Measurements from ENCODE around the gene SLITRK3.

The SLITRK3 gene, protein sequence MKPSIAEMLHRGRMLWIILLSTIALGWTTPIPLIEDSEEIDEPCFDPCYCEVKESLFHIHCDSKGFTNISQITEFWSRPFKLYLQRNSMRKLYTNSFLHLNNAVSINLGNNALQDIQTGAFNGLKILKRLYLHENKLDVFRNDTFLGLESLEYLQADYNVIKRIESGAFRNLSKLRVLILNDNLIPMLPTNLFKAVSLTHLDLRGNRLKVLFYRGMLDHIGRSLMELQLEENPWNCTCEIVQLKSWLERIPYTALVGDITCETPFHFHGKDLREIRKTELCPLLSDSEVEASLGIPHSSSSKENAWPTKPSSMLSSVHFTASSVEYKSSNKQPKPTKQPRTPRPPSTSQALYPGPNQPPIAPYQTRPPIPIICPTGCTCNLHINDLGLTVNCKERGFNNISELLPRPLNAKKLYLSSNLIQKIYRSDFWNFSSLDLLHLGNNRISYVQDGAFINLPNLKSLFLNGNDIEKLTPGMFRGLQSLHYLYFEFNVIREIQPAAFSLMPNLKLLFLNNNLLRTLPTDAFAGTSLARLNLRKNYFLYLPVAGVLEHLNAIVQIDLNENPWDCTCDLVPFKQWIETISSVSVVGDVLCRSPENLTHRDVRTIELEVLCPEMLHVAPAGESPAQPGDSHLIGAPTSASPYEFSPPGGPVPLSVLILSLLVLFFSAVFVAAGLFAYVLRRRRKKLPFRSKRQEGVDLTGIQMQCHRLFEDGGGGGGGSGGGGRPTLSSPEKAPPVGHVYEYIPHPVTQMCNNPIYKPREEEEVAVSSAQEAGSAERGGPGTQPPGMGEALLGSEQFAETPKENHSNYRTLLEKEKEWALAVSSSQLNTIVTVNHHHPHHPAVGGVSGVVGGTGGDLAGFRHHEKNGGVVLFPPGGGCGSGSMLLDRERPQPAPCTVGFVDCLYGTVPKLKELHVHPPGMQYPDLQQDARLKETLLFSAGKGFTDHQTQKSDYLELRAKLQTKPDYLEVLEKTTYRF

GRCh38 chr3:165195640-165196576 lies at the start of gene SLITRK3:
TSS of gene SLITRK3 (minus strand) at chr3:165196384. CDS start at chr3:165190830, 5,554 bp downstream.
- DNase-seq, result no peak

- no peak for DNase-seq
Measured at GRCh38 chr3:165243597-165243996, 47.4 kb upstream of the SLITRK3 start.

- DNase-seq, result no peak
Measured at GRCh38 chr3:165233501-165234195, 37.5 kb upstream of the SLITRK3 start.

DNA sequence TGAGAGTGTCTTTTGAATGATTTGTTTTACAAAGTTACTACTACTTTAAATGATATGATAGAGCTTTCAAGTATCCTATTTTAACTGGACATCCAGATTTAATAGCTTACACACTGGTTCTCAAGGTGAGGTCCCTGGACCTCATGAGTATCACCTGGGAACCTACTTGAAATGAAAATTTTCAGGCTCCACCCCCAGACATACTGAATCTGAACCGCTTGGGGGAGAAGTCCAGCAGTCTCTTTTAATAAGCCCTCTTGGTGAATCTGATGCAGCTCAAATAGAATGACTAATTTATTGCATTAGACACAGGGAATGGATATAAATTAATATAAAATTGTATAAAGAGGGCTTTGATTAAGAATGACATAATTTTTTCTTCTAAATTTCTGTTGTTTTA lies 29.4 kb upstream of the SLITRK3 start:
- no peak for DNase-seq

- no peak for DNase-seq
Measured at GRCh38 chr3:165217739-165218138, 21.6 kb upstream of the SLITRK3 start.

GRCh38 chr3:165212580-165212979 lies 16.4 kb upstream of the SLITRK3 start:
- DNase-seq, result no peak

DNA sequence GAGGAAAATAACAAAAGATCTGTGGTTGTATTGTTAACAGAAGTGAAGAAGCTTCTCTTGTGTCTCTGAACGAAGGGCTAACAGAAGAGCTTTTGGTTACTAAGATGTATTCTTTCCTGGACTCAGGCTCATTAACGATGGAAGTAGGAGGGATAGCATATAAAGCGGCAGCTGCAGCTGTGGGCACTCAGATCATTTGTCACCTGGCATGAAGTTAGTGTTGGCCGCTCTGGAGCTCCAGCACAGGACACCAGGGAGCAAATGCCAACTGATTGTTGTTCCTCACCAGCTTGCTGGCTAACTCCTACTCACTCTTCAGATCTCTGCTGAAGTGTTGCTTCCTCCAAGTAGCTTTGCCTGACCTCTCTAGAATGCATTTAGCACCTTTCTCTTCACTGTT lies 15.5 kb upstream of the SLITRK3 start:
- DNase-seq, result no peak

DNA sequence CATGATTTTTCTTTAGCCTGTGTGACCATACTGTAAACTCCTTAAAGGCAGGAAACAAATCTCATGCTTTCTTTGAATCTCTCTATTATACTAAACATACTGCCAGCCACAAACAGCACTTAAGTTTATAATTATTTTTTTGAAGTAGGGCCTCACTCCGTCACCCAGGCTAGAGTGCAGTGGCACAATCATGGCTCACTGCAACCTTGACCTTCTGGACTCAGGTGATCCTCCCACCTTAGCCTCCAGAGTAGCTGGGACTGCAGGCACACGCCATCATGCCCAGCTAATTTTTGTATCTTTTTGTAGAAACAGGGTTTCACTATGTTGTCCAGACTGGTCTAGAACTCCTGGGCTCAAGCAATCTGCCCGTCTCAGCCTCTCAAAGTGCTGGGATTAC lies 14.5 kb upstream of the SLITRK3 start:
- DNase-seq, result no peak

GRCh38 chr3:165210132-165210531 lies 13.9 kb upstream of the SLITRK3 start:
- DNase-seq, result no peak

- peak; percentile 45 for DNase-seq
Measured at GRCh38 chr3:165206454-165207266, 10.5 kb upstream of the SLITRK3 start.

DNA sequence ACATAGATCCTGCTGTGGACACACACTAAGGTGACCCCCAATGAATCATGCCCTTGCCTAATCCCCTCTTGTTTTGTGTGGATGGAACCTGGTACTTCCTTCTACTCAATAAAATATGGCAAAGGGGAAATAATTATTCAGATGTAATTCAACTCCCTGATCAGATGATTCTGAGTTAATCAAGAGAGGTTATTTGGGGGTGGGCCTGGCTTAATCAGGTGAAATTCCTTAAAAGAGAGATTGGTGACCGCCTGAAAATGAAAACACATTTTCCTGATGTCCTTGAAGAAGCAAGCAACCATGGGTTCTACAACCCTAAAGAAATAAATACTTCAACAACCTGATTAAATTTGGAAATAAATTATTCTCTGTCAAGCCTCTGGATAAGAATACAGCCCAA lies 8.3 kb upstream of the SLITRK3 start:
- no peak for DNase-seq

DNA sequence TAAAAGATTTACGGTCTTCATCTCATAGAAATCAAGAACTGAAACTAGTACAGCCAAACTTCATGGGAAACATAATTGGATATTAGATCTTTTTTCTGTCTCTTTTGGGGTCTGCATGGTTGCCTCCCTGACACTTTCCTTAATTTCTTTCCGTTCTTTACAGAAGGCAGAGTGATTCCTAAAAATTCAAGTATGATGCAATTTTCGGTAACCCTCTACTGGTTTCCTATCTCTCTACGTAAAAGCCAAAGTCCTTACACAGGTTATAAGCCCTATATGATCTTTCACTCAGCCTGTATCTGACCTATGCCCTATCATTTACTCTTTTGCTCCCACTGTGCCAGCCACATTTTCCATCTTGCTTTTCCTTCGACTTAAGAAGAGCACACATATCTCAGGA lies 6.8 kb upstream of the SLITRK3 start:
- DNase-seq, result no peak

- no peak for DNase-seq
Measured at GRCh38 chr3:165201964-165202363, 5.8 kb upstream of the SLITRK3 start.

DNA sequence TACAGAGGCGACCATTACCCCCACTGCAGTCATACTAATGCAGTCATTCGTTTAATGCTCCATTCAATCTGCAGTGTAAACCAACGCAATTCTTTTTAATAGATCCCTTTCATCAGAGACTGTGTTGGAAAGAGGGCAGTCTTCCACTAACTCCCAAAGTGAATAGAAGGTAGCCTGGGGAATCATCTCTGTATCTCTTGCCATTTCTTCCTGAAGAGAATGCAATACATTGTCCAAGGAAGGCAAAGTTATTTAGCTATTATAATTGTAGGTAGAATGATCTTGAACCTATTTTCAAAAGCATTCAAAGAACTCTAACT lies 1.3 kb upstream of the SLITRK3 start:
- no peak for DNase-seq

GRCh38 chr3:165196577-165197480 lies 645 bp upstream of the SLITRK3 start:
- DNase-seq, result no peak

DNA sequence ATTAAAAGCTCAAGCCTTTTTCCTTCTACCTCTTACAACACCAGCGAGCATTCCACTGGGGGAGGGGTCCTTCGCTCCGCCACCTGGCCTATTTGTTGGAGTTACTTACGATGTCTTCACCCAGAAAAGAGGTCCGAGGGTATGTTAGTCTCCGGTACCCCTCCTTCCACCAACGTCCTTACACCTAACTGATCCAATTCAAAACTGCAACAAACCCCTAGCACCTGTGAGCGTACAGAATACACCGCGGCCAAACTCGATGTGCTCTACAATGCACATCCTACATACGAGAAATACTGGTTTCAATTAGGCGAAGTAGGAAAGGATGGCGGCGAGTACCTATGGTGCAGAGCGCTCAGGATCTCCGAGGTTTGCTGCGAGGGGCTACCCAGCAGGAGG lies 944 bp downstream of the SLITRK3 start:
- DNase-seq, result no peak

GRCh38 chr3:165194511-165195240 lies 1.5 kb downstream of the SLITRK3 start:
- no peak for DNase-seq

- no peak for DNase-seq
Measured at GRCh38 chr3:165193366-165194254, 2.6 kb downstream of the SLITRK3 start.
